ENCODE measurements around the gene THSD7A. TPM values are rescaled to one million over a fixed set of nuclear protein-coding genes. Genes with fewer than 3 reads are reported as not detected.

The THSD7A gene
- total and polyA plus RNA-seq, 9 of the 15 experiments (the other 6 are each of a cell fraction or from before 2014, with no cell fraction given), result 0.01 to 0.02 TPM; not detected in 7

- H3K9me3 ChIP-seq (replicated peaks; ENCODE audit: control insufficient read depth, insufficient read depth, low read depth, low read length), result no peaks in the 10 kb centered on the region
- no peak overlapping the region for H3K4me2 ChIP-seq (ENCODE audit: insufficient read depth, low read length)
- H3K9me1 ChIP-seq (ENCODE audit: control insufficient read depth, insufficient read depth, low read length), result no peaks in the 10 kb centered on the region
- no TSS peak for BruUV-seq (replicated peaks)
- ChIA-PET POLR2A (no interaction called here), CTCF (ENCODE audit: low intra/inter-chr PET ratio) (no interaction called here)
- no peaks in the 10 kb centered on the region for H3K79me2 ChIP-seq (ENCODE audit: control insufficient read depth, insufficient read depth, low read length)
- in situ Hi-C loops (cut with MboI) (no loop called here), intact Hi-C loops (cut with micrococcal nuclease) (no loop called here)
- H3K4me1 ChIP-seq (replicated peaks in 1 of 2; ENCODE audit: control insufficient read depth in 2 of 2, insufficient read depth in 2 of 2, low read length in 2 of 2), result no peaks in the 10 kb centered on the region
- H3K4me3 ChIP-seq, result no peak overlapping the region
- H3K9ac ChIP-seq (ENCODE audit: insufficient read depth in 1 of 2, low read depth in 2 of 2, low read length in 2 of 2), result no peak overlapping the region
- FAIRE-seq, result no peak
- H3K36me3 ChIP-seq (ENCODE audit: control insufficient read depth, insufficient read depth, low read length), result no peaks in the 10 kb centered on the region
- no peaks in the 10 kb centered on the region for H4K20me1 ChIP-seq (replicated peaks; ENCODE audit: control insufficient read depth, insufficient read depth, low read length)
- TF ChIP-seq PHB (CRISPR knock-in tag; IDR thresholded peaks at IDR 0.05) (no peak), DIDO1 (tag; IDR thresholded peaks at IDR 0.05; ENCODE audit: low read depth) (no peak), CREB3L1 (IDR thresholded peaks at IDR 0.05; ENCODE audit: borderline replicate concordance, low read depth) (no peak), BCOR (IDR thresholded peaks at IDR 0.05) (no peak), ATF7 (IDR thresholded peaks at IDR 0.05) (no peak), ZNF384 (IDR thresholded peaks at IDR 0.05; ENCODE audit: low read depth, low read length) (no peak), EP400 (IDR thresholded peaks at IDR 0.05) (no peak)
- TF ChIP-seq, protein P1, sequence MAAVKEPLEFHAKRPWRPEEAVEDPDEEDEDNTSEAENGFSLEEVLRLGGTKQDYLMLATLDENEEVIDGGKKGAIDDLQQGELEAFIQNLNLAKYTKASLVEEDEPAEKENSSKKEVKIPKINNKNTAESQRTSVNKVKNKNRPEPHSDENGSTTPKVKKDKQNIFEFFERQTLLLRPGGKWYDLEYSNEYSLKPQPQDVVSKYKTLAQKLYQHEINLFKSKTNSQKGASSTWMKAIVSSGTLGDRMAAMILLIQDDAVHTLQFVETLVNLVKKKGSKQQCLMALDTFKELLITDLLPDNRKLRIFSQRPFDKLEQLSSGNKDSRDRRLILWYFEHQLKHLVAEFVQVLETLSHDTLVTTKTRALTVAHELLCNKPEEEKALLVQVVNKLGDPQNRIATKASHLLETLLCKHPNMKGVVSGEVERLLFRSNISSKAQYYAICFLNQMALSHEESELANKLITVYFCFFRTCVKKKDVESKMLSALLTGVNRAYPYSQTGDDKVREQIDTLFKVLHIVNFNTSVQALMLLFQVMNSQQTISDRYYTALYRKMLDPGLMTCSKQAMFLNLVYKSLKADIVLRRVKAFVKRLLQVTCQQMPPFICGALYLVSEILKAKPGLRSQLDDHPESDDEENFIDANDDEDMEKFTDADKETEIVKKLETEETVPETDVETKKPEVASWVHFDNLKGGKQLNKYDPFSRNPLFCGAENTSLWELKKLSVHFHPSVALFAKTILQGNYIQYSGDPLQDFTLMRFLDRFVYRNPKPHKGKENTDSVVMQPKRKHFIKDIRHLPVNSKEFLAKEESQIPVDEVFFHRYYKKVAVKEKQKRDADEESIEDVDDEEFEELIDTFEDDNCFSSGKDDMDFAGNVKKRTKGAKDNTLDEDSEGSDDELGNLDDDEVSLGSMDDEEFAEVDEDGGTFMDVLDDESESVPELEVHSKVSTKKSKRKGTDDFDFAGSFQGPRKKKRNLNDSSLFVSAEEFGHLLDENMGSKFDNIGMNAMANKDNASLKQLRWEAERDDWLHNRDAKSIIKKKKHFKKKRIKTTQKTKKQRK (IDR thresholded peaks at IDR 0.05; ENCODE audit: borderline replicate concordance, low read depth, low read length), result no peak
- TF ChIP-seq, protein P2, sequence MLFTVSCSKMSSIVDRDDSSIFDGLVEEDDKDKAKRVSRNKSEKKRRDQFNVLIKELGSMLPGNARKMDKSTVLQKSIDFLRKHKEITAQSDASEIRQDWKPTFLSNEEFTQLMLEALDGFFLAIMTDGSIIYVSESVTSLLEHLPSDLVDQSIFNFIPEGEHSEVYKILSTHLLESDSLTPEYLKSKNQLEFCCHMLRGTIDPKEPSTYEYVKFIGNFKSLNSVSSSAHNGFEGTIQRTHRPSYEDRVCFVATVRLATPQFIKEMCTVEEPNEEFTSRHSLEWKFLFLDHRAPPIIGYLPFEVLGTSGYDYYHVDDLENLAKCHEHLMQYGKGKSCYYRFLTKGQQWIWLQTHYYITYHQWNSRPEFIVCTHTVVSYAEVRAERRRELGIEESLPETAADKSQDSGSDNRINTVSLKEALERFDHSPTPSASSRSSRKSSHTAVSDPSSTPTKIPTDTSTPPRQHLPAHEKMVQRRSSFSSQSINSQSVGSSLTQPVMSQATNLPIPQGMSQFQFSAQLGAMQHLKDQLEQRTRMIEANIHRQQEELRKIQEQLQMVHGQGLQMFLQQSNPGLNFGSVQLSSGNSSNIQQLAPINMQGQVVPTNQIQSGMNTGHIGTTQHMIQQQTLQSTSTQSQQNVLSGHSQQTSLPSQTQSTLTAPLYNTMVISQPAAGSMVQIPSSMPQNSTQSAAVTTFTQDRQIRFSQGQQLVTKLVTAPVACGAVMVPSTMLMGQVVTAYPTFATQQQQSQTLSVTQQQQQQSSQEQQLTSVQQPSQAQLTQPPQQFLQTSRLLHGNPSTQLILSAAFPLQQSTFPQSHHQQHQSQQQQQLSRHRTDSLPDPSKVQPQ (CRISPR knock-in tag; IDR thresholded peaks at IDR 0.05; ENCODE audit: borderline replicate concordance), result no peak
- H3K27ac ChIP-seq (ENCODE audit: extremely low read depth, low read depth, low read length), result no peak overlapping the region
- no peak overlapping the region for H2AFZ ChIP-seq (ENCODE audit: low read depth, low read length)
- no peak for DNase-seq (ENCODE audit: extremely low read depth in 1 of 4, low spot score in 3 of 4)
- H3K27me3 ChIP-seq (ENCODE audit: control insufficient read depth in 2 of 2, insufficient read depth in 2 of 2, low read length in 2 of 2), result no peaks in the 10 kb centered on the region
- no peak for ATAC-seq
Measured at GRCh38 chr7:11434366-11434765, 397.6 kb downstream of the THSD7A start.
